ENCODE data around the gene MAF.

DNA sequence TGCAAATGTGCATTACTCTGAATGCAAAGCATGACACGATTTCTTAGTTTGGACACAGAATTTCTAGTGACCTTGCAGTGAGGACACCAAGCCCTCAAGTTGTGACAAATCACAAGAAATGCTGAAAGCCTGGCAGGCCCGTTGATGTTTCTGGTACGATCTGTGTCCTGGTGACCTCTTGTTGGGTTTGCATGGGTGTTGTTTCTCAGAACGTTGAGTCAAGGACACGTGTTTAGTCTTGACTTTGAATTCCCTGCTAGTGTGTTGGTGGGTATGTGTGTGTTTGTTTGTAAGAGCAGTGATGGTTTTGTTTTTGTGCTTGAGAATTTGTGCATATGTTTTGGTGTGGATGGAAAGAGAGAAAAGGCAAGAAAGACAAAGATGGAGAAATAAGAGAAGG is 37.8 kb upstream of the MAF start:
- TF ChIP-seq, protein P1, sequence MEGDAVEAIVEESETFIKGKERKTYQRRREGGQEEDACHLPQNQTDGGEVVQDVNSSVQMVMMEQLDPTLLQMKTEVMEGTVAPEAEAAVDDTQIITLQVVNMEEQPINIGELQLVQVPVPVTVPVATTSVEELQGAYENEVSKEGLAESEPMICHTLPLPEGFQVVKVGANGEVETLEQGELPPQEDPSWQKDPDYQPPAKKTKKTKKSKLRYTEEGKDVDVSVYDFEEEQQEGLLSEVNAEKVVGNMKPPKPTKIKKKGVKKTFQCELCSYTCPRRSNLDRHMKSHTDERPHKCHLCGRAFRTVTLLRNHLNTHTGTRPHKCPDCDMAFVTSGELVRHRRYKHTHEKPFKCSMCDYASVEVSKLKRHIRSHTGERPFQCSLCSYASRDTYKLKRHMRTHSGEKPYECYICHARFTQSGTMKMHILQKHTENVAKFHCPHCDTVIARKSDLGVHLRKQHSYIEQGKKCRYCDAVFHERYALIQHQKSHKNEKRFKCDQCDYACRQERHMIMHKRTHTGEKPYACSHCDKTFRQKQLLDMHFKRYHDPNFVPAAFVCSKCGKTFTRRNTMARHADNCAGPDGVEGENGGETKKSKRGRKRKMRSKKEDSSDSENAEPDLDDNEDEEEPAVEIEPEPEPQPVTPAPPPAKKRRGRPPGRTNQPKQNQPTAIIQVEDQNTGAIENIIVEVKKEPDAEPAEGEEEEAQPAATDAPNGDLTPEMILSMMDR (conservative IDR thresholded peaks at IDR 0.05 in 1 of 2, IDR thresholded peaks at IDR 0.05 in 1 of 2; ENCODE audit: low read depth in 1 of 2, low read length in 2 of 2) = no peak
- no peak for TF ChIP-seq EZH2 (IDR thresholded peaks at IDR 0.05; ENCODE audit: low read length, missing control alignments)
